CD1c-positive myeloid dendritic cell (primary cell): Measurements from ENCODE around the gene WRAP73.

Source experiments
- DNase-seq: peaks from one replicate; pipeline ENCODE4 v3.0.0-alpha.2; 2016; ENCODE audit errors: extremely low spot score

WRAP73 gene, protein sequence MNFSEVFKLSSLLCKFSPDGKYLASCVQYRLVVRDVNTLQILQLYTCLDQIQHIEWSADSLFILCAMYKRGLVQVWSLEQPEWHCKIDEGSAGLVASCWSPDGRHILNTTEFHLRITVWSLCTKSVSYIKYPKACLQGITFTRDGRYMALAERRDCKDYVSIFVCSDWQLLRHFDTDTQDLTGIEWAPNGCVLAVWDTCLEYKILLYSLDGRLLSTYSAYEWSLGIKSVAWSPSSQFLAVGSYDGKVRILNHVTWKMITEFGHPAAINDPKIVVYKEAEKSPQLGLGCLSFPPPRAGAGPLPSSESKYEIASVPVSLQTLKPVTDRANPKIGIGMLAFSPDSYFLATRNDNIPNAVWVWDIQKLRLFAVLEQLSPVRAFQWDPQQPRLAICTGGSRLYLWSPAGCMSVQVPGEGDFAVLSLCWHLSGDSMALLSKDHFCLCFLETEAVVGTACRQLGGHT

DNA sequence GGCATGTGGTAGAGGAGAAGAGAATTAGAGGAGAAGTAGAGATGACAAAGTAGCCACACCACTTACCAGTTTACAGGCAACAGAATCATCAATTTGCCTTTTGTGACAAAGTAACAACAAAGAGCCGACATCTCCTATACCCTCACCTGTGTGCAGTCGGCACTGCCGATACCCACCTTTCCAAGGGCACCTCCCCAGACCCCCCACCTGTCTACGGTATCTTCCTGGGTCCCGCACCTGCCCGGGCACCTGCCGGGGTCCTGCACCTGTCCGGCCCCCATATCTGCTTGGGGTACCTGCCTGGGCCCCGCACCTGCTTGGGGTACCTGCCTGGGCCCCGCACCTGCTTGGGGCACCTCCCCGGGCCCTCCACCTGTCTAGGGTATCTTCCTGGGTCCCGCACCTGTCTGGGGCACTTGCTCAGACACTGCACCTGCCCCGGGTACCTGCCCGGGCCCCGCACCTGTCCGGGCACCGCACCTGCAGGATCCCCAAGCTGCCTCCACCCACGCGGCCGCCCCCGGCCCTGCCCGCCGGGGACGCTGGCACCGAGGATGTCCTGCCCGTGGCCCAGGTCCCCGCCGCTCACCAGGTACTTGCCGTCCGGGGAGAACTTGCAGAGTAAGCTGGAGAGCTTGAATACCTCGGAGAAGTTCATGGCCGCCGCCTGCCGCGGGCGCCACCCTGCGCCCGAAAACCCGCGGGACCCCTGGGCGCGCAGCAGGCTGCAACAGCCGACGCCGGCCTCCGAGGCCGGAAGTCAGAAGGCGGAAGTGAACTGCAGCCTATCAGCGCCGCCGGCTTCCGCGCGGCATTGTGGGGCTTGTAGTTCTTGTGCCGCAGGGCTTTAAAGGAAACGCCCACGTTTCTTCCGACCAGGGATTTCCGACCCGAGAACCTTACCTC lies at the start of gene WRAP73:
Gene WRAP73 (minus strand): TSS at position 762 of the 906 bp plus-strand sequence. CDS start 104 bp downstream, at position 658.
- DNase-seq: peak; percentile 96

DNA sequence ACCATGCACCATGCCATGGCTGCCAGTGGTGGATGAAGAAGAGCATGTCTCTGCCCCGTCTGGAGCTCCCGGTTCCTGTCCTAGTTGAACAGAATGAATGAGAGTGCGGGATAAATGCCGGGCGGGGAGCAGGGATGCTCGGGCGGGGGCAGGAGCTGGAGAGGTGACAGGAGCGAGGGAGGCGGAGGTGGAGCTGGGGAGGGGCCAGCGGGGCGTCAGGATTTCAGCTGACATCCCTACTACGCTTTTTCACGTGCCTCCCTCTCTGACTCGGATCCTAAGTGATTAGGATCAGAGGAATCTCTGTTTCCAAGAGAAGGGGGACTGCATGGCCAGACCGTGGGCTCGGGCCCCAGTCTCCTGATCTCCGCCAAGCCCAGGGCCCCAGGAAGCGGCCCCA lies 49.7 kb upstream of the WRAP73 start:
- no peak for DNase-seq

DNA sequence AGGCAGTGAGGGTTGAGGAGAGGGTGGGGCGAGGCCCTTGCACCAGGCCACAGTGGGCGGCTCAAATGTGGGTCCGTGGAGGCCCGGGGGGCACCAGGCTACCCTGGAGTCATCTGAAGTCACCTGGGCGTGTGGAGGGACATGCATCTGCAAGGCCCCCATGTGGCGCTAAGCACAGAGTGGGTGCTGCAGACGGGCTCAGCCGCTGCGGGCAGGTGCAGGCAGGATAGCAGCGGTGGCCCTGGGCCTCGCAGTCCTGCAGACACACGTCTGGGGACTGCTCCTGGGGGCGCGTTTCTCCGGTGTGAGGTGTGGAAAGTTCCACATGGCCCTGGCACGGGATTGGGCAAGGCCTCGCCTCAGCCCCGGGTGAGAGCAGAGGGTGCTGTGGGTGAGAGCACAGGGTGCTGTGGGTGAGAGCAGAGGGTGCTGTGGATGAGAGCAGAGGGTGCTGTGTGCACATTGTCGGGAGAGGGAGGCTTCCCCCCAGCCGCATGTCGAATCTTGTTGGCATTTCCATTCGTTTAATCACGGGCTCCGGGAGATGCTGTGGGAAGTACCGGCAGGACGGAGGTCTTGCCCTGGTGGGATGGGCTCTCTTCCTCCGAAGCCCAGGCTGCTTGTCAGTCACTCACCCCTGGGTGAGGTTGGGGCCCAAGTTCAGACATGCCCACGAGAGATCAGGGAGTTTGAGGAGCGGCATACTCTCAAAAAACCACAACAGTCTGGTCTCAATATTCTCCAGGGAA lies 48.9 kb upstream of the WRAP73 start:
- no peak for DNase-seq

DNA sequence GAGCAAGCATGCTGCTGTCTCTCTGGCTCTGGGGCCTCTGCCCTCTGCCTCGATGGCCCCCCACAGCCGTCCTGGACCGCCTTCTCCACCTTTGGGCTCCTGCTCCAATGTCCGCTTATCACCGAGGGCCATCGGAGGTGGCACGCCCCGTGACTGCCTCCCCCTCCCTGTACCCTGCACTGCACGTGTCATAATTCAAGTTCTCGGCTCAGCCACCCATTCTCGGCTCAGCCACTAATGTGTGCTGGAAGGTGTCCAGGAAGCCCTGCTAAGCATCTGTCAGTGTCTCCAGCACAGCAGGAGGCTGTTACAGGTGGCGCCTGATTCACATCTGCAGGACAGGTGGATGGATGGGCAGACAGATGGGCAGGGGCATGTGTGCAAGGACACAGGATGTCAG lies 47.9 kb upstream of the WRAP73 start:
- no peak for DNase-seq

DNA sequence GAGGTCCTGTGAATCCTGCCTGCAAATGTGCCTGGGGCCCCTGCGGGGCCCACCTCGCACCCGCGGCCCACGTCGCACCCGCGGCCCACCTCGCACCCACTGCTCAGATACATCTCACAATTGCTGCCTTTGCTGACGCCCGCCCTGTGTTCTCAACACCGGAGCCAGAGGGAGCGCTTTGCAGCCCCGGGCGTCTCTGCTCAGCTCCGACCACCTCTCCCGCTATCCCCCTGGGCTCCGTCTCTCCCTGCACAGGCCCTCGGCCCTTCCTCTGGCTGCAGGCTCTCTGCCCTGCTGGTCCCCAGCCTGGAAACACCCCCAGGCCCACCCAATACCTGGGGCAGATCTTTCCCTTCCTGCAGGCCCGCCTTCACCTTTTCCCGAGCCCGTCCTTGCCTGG lies 47.2 kb upstream of the WRAP73 start:
- DNase-seq: no peak

DNA sequence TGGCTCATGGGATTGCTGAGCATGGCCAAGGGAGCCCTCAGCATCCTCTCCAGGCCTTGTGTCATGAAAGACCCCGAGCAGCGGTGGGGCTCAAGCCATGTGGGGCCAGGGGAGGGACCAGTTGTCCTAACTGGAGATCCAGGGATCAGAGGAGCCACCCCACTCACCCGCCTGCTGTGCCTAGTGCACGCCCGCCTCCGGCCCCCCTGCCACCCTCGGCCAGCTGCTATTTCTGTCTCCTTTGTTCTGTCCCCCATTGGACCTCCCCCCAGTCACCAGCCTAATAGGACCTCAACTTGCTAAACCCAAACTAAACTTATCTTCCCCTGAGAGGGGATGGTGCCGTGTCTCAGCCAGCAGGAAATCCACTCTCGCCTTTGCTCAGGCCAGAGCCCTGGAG lies 46.8 kb upstream of the WRAP73 start:
- DNase-seq: no peak

DNA sequence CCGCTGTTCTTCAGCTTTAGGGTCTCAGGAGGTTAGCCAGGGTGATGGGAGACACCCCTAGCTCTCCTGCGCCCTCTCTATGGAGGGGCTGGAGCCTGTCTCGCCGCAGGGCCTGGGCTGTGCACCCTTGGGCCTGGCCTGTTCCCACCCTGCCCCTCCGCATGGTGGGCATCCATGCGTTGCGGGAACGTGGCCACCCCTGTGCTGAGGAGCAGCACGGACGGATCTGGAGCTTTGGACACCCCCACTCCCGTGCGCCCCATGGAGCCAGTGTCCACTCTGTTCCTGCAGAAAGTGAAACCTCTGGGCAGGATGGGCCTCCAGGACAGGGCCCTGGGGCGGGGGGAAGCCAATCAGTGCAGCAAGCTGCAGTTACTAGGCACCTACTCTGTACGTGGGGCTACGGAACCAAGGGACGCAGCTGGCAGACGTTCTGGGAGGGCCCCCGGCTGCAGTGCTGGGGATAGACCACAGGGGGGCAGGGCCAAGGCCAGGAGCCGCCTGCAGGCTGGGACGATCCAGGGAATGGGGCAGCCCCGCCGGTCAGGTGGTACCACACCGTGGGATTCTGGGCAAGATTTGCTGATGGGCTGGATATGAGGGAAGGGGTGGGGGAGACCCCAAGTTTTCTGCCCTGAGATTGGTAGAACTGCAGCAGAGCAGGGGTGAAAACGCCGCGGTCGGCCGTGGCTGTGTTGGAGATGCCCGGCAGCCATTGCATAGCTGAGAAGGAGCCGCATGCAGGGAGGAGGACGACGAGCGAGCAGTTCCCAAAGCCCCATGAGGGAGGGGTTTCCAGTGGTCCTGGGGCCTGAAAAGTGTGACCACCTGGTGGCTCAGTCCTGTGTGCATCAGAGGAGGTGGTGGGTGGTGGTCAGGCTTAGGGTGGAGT lies 45.7 kb upstream of the WRAP73 start:
- peak; percentile 49 for DNase-seq

DNA sequence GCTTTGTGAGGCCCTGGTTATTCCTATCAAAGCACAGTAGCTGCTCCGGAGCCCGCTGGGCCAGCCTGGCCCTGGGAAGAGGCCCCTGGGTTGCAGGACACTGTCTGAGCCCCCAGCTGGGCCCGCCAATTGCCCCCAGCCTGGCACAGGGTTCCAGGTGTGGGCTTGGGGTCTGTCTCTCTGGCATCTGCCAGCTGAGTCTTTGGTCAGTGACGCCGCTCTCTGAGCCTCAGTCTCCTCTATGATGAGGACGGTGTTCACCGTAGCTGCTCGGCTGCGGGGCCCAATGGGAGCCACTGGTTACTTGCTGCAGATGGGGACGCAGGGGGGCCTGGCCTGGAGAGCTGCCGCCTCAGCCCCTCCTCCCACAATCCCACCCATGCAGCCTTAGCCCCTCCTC lies 43.4 kb upstream of the WRAP73 start:
- no peak for DNase-seq

DNA sequence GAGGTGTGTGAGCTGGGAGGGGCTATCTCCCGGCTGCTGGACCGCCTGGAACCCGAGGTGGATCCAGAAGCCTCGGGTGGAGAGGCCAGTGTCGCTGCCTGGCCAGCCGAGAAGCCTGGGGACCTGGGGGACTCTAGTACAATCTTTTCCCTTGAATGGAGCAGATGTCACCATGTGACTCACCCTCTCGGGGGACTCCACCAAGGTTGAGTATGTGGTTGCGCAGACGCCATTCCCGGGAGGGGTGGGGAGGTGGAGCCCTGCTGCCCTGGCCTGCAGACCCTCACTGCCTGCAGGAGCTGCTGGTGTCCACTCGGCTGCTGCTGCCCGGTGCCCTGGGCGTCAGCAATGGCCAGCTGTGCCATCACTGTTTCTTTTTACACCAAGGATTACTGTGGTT lies 42.7 kb upstream of the WRAP73 start:
- DNase-seq: no peak

DNA sequence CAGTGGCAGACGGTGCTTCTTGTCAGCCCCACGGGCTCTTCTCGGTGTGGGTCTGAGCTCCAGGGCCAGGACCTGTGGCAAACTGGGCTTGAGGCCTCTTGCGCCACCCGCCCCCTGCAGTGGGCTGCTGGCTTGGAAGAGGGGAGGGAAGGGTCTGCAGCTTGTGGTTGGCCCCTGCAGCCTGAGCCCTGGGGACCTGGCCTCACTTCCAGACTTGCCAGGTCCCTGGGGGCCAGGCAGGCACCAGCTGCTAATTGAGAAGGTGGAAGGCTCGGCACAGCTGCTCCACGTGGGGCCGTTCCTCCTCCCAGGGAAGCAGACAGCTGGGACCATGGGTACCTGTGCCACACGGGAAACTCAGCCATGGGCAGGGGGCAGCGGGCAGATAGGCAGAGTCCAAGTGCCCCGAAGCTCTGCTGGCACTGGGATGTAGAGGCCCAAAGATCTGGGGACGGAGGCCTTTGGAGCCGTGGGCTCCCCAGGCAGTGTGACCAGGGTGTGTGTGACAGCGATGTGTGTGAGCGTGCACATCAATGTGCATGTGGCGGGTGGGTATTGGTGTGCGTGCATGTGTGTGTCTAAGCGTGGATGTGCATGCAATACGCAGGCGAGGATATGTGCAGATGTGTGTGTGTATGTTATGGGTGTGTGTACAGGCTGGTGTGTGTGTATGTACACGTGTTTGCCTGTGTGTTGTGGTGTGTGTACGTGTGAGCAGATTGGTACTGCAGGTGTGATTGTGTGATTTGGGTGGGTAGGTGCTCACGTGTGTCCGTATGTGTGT lies 41.7 kb upstream of the WRAP73 start:
- no peak for DNase-seq

DNA sequence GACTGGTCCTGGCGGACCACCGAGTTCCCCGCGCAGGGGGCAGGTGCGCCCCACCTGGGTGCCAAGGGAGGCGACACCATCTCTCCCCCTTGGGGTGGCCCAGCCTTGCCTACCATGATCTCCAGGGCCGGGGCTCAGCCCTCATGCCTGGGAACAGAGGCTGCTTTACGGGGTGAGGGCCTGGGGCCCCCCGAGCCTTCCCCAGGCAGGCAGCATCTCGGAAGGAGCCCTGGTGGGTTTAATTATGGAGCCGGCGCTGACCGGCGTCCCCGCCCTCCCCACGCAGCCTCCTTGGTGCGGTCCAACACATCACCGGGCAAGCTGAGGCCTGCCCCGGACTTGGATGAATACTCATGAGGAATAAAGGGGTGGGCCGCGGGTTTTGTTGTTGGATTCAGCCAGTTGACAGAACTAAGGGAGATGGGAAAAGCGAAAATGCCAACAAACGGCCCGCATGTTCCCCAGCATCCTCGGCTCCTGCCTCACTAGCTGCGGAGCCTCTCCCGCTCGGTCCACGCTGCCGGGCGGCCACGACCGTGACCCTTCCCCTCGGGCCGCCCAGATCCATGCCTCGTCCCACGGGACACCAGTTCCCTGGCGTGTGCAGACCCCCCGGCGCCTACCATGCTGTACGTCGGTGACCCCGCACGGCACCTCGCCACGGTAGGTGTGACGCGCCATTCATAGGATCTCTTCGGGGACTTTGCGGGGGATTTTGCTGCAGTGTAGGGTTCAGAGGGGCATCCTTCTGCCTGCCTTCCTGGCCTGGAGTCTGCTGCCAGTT lies 40.6 kb upstream of the WRAP73 start:
- DNase-seq: no peak

DNA sequence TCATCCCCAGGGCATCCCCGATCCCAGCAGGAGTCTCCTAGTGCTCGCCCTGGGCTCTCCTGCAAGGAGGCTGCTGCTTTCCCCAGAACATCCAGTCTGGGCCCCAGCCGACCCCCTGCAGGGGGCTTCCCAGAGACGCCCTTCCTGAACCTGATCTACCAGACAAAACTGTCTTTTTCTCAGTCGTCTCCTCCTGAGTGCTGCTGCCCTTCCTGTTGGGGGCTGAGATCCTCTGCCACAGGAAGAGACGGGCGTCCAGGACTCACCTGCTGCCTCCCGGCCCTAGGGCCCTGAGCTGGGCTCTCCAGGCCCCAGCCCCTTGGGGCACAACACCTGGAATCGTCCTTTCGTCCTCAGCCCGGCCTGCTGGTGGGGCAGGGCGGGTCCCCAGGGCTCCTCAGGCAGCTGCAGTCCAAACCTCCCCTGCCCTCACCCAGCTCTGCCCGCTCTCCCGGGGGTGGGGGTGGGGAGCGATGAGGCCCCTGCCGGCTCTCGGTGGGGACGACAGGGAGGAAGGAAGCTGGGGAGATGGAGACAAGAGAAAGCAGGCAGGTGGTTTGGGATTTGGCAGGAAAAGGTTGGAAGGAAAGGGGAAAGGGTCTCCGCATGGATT lies 39.3 kb upstream of the WRAP73 start:
- no peak for DNase-seq

DNA sequence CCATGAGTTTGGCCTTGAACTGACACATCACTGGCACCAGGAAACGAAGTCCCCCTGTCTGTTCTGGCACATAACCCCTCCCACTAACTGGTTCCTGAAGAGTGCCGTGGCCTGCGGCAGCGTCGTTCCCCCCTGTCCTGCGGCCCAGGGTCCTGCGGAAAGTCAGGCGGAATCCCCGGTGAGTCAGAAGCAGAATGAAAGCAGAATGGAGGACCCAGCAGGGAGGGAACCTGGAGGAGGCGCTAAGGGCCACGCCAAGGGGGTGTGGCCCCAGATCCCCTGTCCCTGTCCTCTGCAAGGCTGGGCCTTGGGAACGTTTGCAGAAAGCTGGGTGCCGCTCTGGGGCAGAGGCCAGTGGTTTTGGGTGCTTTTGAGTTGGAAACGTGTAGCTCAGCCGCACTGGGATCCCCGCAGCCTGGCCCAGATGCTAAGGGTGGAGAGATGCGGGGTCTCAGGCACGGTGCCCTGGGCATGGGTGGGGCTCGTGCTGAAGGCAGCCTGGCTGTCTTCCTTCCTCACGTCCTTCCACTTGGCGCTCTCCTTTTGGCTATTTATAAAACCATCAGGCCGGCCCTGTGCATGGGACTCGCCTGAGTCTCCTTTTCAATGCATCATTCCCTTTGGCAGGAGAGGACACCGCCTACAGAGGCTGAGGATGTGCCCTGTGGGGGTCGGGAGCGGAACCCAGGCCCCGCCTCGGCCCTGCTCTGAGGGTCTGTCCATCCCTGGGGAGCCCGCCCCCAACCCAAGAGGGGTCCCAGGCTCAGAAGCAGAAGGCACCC lies 38.6 kb upstream of the WRAP73 start:
- no peak for DNase-seq

DNA sequence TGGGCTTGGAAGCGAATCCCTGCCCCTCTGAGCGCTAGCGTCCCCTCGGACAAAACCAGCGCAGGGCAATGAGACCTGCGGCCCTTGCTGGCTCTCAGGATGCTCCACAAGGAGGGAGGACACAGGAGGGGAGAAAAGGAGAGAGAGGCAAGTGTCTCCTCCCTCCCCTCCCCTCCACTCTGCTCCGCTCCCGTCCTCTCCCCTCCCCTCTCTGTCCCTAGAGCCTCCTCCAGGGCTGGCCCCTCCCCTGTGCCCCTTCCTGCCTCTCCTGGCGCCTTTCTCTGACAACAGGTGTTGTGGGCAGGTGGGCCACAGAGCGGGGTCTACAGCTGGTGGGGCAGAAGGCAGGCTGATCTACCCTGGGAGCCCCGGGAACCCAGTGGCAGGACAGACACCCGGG lies 37.6 kb upstream of the WRAP73 start:
- DNase-seq: no peak

DNA sequence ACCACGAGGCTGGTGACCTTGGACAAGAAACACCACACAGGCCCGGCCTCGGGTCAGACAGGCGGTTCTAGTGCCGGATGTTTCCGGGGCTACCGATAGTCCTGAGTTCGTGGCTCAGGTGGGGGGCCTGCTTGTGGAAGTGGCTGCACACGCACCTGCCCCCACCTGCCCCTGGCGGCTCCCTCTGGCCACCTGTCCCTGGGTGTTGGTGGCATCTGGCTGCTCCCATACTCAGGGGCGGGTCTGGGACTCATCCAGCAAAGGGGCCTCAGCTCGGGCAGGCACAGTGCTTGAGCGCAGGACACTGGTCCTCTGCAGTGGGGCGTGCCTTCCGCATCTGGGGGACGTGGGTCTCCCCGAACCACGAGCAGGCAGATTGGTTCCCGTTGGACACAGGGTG lies 36.0 kb upstream of the WRAP73 start:
- no peak for DNase-seq

DNA sequence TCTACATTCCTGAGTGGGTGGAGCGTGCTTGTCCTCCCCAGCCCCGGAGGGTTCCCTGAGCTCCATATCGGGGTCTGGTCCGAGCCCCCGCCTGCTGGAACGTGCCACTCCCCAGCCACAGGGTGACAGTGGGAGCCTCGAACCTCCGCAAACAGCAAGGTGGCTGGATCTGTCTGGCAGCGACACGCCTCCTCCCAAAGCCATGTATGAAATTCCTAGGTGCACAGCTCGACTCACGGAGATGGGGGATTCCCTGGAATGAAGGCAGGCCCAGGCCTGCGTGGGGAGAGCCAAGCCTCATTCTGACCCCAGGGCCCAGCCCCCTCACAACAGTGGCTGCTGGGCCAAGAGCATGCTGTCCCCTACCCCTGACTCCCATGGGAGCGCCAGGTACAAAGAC lies 35.3 kb upstream of the WRAP73 start:
- DNase-seq: no peak

DNA sequence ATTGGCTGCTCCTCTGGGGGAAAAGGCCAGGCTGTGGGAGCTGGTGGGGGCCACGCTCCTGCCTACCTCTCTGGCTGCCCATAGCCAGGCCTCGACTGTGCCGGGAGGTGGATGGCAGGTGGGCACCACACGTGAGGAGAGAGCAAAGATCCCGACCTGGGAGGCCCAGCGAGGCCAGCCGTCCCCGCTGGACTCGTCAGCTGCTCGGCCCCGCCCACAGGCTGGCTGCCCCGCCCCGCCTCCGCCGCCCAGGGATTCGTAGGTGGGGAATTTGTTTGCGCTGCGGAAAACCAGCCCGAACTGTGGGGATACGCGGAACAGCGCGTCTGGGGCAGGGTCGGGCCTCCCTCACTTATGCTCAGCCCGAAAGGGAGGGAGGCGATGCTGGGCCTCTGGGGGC lies 34.1 kb upstream of the WRAP73 start:
- peak; percentile 40 for DNase-seq

DNA sequence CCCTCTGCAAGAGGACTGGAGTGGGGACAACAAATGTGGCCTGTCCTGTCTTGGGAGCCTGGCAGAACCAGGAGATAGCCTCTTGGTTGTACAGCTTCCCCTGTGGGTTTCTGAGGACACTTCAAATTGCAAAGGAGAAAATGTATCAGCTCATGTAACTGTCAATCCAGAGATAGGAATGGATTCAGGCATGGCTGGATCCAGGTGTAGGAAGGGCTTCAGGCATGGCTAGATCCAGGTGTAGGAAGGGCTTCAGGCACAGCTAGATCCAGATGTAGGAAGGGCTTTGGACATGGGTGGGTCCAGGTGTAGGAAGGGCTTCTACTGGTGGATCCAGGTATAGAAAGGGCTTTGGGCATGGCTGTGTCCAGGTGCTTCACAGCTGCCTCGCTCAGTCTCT lies 33.3 kb upstream of the WRAP73 start:
- no peak for DNase-seq
